Muscle of arm (tissue), 14 donors: ENCODE results near the gene KCNJ15. TPM values are rescaled to one million over a fixed set of nuclear protein-coding genes. Genes with fewer than 3 reads are reported as not detected.
A peak's percentile ranks its signal among the peaks of the same experiment; 100 is the strongest.
"Not testable (repeated sequence)": the region's sequence is repeated elsewhere in the genome, so short reads cannot be mapped to it uniquely, and the experiment has no call there.

ENCODE experiments used
- DNase-seq: peaks from one replicate; pipeline ENCODE4 v3.0.0-alpha.2; 2013
- long read RNA-seq, 11 donors: transcript quantifications; one replicate each; lab custom pipeline, GENCODE V29; 2026
- polyA plus RNA-seq, 12 donors: library from polyadenylated mRNA; unstranded; fragments of 120-200 nt; gene quantifications; one replicate each; pipeline ENCODE4 v1.2.1, GENCODE V29; 2013; ENCODE audit not compliant: insufficient read length in 12 of 12

Gene KCNJ15
- polyA plus RNA-seq: 1 to 10 TPM in 5 of 12 donors, under 1 TPM in 5, not detected in 2; 0.26 to 3.1 (median 0.92) TPM
- long read RNA-seq, donor 1: 0 reads
- long read RNA-seq, donor 2: 0 reads
- long read RNA-seq, donor 3: 0 reads
- long read RNA-seq, donor 4: 0 reads
- long read RNA-seq, donor 5: 0 reads
- long read RNA-seq, donor 6: 0 reads
- long read RNA-seq, donor 7: 0 reads
- long read RNA-seq, donor 8: 0 reads
- long read RNA-seq, donor 9: 0 reads
- long read RNA-seq, donor 10: 0 reads
- long read RNA-seq, donor 11: 0 reads

DNA sequence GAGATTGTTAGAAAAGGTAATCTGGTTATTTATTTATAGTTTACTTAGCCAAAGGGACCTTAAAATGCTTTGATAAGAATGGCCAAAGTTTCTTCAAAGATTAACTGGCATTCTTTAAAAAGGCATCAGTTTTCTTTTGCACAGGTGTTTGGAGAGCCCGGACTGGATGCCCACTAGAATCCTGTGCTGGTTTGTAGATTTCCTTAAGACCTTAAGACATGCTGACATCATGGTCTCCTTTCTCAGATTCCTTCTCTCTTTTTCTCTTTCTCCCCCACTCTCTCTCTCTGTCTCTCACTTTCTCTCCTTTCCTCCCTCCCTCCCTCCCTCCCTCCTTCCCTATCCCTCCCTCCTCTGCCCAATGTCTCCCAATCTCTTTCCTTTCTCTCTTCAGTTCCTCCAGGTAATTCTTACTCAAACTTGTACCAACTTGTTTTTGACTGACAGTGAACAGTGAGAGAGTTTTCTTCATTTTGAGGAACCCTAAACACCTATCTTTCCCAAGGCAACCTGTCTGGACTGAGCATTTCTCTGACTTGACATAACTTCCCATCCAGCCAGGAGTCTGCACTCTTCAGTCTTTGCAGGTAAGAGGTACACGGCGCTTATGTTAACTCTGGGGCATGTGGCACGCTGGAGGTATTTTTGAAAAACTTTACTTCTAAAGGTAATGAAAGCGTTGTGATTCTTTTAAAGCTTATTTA, at the start of gene KCNJ15:
TSS of gene KCNJ15 (plus strand) at position 393 of the 704 bp plus-strand sequence. CDS start 42,271 bp downstream, outside the sequence.
- DNase-seq: no peak

DNA sequence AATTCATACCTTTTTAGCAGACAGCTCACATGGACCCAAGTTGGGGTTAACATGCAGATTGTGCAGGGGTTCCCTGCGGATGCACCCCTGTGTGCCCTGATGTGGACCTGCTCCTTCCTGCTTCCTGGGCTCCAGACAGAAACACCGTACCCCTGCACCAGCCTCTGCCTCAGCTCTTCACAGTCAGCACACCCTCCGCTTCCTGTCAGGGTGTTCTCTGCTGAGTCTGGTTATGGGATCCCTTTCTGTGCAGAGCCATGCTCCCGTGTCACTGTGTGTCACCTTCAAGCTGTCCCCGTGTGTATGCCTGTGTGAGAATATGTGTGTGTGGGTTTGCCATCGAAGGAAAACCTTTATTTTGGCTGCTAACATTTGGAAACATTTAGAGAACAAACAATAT, 48.7 kb upstream of the KCNJ15 start:
- DNase-seq: no peak

DNA sequence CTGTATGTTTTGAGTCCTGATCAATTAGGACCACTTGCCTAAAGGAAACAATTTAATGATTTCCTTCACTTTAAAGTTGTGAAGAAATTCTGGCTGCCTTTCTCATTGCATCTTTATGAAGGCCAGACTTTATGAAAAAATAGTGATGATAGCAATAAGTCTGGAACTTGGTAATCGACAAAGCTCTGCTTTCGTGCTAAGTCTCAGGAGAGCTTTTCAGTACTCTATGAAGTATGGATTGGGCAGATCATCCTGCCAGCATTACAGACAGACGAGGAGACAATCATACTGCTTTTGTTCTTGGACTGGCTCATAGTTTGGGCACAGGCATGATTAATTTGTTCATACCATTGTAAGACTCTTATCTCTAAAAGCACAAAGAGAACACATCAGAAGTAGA, 45.5 kb upstream of the KCNJ15 start:
- DNase-seq: no peak

DNA sequence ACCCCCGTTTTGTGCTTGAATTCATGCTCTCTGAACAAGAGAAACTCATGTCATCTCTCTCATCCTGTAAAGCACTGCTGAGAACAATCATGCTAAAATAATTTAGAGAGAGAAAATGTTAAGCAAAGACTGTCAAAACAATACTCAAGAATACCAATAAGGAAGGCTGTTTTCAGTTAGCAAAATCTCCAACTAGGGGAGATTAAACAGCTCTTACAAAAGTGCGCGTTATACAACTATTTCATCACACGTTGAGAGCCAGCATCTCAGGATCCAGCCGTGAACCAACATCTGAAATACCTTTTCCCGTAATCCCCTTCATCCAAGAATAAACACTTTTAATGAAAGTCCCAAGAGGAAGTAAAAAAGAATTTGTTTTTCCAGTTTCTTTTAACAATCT, 44.1 kb upstream of the KCNJ15 start:
- no peak for DNase-seq

DNA sequence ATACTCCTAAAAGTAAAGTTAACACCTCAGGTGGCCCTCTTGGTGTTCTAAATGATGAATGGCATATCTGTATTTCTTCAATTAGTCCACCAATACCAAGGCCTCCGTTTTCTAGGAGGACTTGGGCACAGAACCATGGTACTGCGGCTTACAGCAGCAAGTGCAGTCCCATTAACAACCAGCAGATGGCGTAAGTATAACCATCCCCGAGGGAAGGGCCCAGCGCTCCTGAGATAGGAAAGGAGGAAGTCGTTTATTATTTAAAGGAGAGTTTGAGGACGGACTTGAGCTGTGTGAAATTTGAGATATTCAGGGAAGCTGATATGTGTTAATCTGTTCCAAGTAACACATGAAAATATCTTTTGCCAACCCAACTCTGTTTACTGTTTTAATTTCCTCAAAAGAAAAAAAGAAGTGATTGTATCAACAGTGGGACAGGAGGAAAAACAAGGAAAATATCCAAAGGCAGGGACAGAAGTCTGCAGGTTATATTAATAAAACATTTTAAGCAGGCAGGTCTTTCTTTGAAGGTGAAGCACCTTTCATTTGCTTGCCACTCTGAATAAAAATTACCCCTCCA, 37.7 kb upstream of the KCNJ15 start:
- peak; percentile 70 for DNase-seq

DNA sequence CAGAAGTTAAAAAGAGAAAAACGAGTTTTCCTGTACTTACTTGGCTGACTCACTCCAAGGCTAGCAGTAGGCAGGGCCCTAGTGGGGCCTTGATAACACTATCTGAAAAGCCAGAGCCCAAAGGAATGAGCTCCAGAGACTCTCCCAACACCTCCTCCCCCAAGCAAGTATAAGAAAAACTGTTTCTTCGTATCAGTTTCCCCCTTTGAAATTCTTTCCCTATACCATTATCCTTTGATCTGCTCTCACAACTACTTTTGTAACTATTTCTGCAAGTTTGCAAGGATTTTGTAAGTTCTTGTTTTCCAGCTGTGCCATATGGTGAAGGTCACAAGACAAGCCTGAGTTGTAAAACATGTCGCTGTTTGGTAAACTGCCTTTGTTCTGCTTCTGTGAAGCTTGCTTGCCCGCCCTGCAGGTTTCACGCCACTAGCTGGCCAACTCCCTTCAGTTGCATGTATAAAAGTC, 36.5 kb upstream of the KCNJ15 start:
- DNase-seq: no peak

DNA sequence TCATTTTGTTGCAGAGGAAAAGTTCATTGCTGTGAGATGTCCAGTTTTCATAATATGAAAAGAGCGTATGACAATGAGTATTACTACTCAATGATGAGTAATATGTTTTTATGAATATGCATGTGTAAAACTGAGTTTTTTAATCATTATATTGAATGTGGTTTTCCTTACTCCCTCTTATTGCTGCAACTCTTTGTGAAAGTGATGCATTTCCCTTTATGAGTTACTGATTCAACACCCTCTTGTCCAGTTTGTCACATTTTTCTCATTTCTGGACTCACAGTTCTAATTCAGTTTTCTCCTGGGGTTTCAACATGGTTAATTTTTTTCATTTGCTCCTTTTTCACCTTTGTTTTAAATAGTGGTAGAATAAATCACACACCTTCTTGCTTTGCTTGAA, 35.2 kb upstream of the KCNJ15 start:
- DNase-seq: no peak

DNA sequence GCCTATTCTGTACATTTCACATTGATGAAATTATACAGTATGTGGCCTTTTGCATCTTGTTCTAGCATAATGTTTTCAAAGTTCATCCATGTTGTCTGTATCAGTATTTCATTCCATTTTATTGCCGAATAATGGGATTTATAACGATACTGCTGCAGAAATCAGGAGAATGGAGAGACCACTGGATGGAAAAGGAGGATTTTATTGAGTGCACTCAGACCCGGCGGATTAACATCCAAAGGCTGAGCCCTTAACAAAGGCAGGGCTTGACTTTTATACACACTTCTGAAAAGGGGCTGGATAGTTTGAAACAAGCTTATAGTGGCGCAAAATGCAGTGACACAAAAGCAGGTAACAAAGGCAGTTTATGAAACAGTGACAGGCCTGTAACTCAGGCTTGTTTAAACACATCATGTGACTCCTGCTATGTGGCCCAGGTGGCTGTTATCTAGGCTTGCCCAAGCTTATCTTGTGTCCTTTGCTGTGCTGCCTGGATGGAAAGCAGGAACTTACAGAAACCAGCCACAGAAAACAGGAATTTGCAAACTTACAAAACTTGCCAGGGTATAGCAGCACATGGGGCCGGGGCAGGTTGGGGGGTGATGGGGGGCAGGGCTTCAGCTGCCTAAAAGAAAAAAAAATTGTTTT, 32.8 kb upstream of the KCNJ15 start:
- no peak for DNase-seq

DNA sequence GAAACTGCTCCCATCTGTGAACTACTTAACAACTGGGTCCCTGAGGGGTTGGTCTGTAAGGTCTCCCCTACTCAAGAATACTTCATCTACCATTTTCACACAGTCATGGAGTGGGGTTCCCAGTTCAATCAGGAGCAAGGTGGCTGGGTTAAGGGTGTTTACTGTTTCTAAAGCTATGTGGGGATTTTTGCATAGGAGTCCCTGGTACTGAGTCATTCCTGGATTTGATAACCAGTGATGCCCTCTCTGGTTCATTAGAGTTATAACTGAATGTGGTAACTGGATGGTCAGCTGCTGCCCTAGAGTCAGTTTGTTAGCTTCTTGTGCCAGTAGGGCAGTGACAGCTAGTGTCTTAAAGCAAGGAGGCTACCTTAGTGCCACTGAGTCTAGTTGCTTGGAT, 29.4 kb upstream of the KCNJ15 start:
- no peak for DNase-seq

DNA sequence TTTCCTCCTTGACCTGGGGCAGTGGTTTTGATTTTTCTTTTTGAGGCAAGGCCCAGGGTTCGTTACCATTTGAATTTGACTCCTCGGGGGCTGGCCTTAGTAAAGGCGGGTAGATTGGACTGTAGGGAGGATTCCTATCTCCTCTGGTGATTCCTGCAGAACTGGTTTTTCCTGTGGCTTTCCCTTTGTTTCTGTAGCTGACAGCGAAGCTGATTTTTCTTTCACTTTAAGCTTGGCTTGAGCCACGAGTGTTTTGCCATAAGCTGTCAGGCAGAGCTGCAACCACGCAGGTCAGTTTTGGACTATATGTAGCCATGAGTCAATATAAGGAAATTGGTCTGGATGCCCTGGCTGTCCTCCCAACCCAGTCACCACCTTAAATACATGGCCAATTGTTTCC, 28.7 kb upstream of the KCNJ15 start:
- no peak for DNase-seq

DNA sequence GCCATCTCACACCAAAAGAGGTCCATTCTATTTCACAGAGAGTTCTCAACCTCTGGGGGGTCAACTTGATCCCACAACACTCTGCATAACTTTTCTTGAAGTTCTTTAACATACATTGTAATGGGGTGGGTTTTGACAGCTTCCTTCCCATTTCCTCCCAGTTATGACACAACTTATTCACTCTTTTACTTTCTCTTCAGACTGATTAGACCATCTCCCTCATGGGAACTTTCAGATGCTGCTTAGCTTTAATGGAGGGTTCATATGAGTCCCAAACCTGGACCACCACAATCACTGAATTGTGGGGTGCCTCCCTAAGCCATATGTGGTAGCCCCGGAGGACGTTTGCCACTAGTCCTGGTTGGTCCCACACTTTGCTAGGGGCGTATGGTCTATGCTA, 28.3 kb upstream of the KCNJ15 start:
- DNase-seq: no peak

DNA sequence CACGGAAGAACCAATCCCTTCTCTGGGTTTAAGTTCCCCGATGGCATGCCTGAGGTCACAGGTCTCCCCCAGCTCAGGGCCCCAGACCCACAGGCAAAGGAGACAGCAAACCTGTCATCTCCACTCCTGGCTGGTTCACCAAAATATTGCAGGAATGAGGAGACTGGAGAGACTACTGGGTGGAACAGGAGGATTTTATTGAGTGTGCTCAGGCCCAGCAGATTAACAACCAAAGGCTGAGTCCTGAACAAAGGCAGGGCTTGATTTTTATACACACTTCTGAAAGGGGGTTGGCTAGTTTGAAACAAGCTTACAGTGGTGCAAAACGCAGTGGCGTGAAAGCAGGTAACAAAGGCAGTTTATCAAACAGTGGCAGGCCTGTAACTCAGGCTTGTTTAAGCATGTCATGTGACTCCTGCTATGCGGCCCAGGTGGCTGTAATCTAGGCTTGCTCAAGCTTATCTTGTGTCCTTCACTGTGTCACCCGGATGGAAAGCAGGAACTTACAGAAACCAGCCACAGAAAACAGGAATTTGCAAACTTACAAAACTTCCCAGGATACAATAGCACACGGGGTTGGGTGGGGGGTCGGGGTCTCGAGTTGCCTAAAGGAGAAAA, 27.4 kb upstream of the KCNJ15 start:
- no peak for DNase-seq

DNA sequence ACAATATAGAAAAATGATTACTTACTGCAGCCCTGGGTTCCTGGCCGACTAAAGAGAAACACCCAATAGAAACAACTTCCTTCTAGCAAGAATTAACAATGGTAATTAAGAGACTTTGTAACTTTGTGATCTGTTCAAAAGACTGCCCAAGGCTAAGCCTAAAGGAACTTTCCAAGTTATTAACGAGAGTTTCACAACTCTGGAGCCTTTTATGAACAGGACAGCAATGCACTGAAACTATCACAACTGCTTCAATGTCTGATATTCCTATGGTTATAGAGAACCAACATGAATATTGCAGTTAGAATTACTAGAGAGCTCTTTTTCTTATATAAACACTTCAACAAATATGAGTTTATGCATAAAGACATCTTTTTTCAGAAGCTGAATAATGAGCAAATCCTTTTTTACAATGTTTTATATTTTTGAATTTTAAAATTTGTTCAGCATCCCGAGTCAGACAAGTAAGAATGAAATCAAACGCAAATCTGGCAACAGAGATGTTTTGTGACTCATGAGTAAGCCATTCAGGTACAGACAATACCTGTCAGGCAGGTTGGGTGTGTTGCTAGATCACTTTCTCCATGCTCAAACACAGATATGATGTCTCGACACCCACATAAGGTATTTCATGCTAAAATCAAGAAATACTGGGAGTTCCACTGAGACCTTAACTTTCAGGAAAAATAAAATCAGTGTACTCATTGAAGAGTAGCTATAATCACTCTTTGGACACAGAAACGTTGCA, 22.2 kb upstream of the KCNJ15 start:
- no peak for DNase-seq

DNA sequence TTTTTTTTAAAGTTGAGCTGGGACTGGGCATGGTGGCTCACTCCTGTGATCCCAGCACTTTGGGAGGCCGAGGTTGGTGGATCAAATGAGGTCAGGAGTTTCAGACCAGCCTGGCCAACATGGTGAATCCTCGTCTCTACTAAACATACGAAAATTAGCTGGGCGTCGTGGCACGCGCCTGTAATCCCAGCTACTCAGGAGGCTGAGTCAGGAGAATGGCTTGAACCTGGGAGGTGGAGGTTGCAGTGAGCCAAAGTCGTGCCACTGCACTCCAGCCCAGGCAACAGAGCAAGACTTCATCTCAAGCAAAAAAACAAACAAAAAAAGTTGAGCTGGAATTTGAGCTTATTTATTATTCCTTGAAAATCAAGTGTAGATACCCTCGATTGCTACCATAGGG, 21.5 kb upstream of the KCNJ15 start:
- not testable (repeated sequence) for DNase-seq

DNA sequence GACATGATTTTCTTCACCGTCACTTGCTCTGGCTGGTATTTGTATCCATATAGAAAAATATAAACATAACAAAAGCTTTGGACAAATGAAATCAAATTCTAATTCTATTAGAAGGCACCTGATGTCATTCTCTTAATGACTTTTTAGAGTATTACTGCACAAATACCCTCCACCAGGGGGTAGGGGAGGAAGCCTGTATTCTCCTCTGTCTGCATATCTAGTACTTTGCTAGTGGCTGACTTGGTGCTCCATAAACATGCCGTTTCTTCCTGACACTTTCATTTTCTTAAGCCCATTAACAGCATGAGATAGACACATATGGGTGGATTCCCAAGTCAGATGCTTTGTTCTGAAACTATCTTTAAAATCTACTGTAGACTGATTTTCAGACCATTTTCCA, 20.6 kb upstream of the KCNJ15 start:
- DNase-seq: no peak

DNA sequence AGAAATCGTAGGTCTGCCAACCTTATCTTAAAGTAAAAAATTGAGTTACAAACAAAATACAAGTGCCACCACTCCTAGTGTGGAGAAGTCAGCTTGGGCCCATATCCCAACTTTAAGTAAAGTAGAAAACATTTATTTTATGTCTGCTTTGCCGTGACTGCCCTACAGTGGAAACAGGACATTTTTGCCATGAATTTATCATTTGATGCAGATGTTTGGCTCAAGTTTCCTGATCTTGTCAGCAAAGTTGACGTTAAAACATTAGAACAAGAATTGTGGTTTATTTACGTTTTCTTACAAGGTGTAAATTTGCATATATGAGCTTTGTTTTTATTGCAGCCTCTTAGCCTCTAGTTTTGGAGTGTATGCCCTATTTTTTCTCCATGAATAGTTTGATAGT, 17.1 kb upstream of the KCNJ15 start:
- DNase-seq: no peak

DNA sequence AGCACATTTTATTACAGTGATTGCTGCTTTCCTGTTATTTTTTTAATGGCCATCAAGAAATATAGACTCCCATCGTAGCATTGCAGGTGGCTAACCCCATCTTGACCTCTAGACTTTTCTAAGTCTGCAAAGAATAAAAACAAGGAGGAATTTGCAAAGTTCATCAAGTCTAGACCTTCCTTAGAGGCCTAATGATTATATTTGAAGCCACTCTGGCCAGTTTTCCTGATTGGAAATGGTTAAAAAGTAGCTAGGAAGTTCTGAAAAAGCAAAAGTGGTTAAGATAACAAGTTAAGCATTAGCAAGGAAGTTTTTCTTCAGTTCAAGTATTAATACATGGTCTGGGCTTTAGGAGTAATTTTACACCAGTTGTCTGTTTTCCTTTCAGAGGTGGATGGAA, 16.7 kb upstream of the KCNJ15 start:
- no peak for DNase-seq

DNA sequence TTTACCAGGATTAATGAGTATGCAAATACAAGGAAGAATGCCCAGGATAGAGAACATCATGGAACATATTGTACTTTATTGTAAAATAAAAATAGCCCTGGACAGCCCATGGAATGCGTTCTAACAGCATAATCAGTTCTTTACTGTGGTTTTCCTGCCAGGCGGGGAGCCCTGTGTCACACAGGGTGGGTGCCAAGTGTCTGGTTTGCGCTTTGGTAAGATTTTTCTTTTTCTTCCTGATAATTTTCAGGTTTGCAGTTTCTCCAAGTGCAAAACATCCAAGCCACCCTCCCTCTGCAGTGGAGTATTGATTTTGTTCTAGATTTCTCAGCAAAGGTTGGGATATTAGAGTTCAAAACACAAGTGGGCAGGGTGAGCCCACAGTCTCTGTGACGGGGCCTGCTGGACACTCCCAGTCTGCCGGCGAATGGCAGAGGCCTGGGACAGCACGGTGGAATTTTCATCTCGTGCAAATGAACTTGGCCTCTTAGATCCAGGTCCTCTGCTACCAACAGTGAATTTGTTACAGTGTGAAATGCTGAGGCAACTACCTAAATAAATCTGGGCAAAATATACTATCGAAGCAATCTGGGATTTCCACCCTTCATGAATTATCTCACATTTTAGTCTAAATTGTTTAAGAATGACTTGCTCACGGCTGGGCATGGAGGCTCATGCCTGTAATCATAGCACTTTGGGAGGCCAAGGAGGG, 15.6 kb upstream of the KCNJ15 start:
- DNase-seq: no peak

DNA sequence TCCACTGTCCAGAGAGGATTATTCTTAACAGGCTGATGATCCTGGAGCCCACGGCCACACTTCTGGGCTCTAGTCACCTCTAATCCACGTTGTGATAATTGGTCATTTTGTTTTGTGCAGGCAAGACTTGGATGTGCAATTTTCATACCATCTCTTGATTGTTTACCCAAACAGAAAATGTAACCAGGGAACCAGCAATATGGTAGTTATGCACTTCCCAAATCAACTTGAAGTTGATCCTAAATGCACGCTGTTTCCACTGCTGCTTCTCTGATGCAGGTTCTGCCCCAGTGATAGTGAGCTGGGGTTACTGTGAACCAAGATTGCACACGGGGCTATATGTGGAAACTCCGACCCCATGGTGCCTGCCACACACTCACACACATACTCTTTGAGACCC, 14.7 kb upstream of the KCNJ15 start:
- no peak for DNase-seq

DNA sequence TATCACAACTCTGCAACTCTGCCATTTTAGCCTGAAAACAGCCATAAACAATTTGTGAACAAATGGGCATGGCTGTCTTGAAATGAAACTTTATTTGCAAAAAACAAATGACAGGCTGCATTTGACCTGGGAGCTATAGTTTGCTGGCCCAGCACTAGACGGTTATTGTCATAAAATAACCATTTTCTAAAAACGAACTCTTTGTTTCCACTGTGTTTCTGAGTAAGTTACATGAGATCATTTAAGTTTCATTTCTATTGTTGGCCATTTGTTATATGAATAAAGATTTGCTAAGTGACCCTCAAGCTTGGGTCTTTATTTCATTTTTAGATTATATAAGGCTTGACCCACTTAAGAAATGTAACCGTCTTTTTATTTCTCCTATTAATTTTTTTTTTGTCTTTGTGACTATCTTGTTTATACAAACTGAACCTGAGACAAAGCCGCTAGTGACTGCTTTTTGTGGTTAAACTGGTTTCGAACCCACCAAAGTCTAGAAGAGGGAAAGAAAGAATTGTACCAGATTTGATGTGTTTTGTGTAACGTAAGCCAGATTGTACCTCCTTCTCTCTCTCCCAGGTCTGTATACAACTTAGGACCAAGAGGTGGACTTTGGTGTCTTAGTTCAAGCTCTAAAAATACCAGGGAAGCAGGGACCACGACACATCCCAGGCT, 12.9 kb upstream of the KCNJ15 start:
- no peak for DNase-seq
